HG02981 (cell line): Measurements from ENCODE around the gene GPC5.
"Not testable (repeated sequence)": the region's sequence is repeated elsewhere in the genome, so short reads cannot be mapped to it uniquely, and the experiment has no call there.

ENCODE experiments used
- ATAC-seq: cut with Tn5 transposase; IDR thresholded peaks from one replicate; pipeline ENCODE4 v1.9.1; 2021; ENCODE audit warnings: mild to moderate bottlenecking, moderate library complexity; ENCODE audit not compliant: unreplicated experiment

Gene GPC5

GRCh38 chr13:92894447-92894846, 1496.0 kb downstream of the GPC5 start:
- ATAC-seq: no peak

- no peak for ATAC-seq
These were observed 1498.4 kb downstream of the GPC5 start for GRCh38 chr13:92896842-92897241.

- not testable (repeated sequence) for ATAC-seq
These were observed 1500.5 kb downstream of the GPC5 start for GRCh38 chr13:92898946-92899345.

GRCh38 chr13:92900446-92900845, 1502.0 kb downstream of the GPC5 start:
- no peak for ATAC-seq

- ATAC-seq: no peak
These were observed 1503.3 kb downstream of the GPC5 start for GRCh38 chr13:92901739-92902138.

- no peak for ATAC-seq
These were observed 1514.2 kb downstream of the GPC5 start for GRCh38 chr13:92912629-92913028.

- no peak for ATAC-seq
These were observed 1515.4 kb downstream of the GPC5 start for GRCh38 chr13:92913840-92914239.
